ENCODE data around the gene PDILT.
A peak's percentile ranks its signal among the peaks of the same experiment; 100 is the strongest.

Gene PDILT

GRCh38 chr16:20402651-20403050, 1.9 kb downstream of the PDILT start:
- DNase-seq = no peak

GRCh38 chr16:20401475-20402016, 3.0 kb downstream of the PDILT start:
- DNase-seq = no peak

- DNase-seq = no peak
These were observed 3.5 kb downstream of the PDILT start for GRCh38 chr16:20401066-20401465.

- DNase-seq = no peak
These were observed 5.4 kb downstream of the PDILT start for GRCh38 chr16:20399185-20399584.

GRCh38 chr16:20398603-20399002, 5.9 kb downstream of the PDILT start:
- DNase-seq = no peak

GRCh38 chr16:20397468-20398074, 7.0 kb downstream of the PDILT start:
- no peak for DNase-seq

- no peak for DNase-seq
These were observed 7.6 kb downstream of the PDILT start for GRCh38 chr16:20396846-20397467.

GRCh38 chr16:20395946-20396345, 8.6 kb downstream of the PDILT start:
- no peak for DNase-seq

- DNase-seq = no peak
These were observed 10.5 kb downstream of the PDILT start for GRCh38 chr16:20393801-20394577.

- DNase-seq = no peak
These were observed 13.5 kb downstream of the PDILT start for GRCh38 chr16:20391045-20391444.

GRCh38 chr16:20388854-20389253, 15.7 kb downstream of the PDILT start:
- no peak for DNase-seq

GRCh38 chr16:20387978-20388377, 16.6 kb downstream of the PDILT start:
- no peak for DNase-seq

- DNase-seq = peak; percentile 39
These were observed 18.4 kb downstream of the PDILT start for GRCh38 chr16:20385844-20386832.

GRCh38 chr16:20383106-20384029, 21.2 kb downstream of the PDILT start:
- peak; percentile 50 for DNase-seq

- no peak for DNase-seq
These were observed 22.2 kb downstream of the PDILT start for GRCh38 chr16:20382202-20382948.

GRCh38 chr16:20380782-20381181, 23.8 kb downstream of the PDILT start:
- DNase-seq = no peak

GRCh38 chr16:20377181-20377580, 27.4 kb downstream of the PDILT start:
- no peak for DNase-seq

- no peak for DNase-seq
These were observed 31.8 kb downstream of the PDILT start for GRCh38 chr16:20372701-20373100.

GRCh38 chr16:20369452-20370054, 35.0 kb downstream of the PDILT start:
- no peak for DNase-seq

- no peak for DNase-seq
These were observed 40.5 kb downstream of the PDILT start for GRCh38 chr16:20364051-20364450.
